Mesenteric fat pad (tissue), 1 donor: Measurements from ENCODE around the gene NKX1-2. TPM values are rescaled to one million over a fixed set of nuclear protein-coding genes. Genes with fewer than 3 reads are reported as not detected.
A peak's percentile ranks its signal among the peaks of the same experiment; 100 is the strongest.
"Not testable (repeated sequence)": the region's sequence is repeated elsewhere in the genome, so short reads cannot be mapped to it uniquely, and the experiment has no call there.

Experiments used
- DNase-seq: peaks from one replicate; pipeline ENCODE4 v3.0.0-alpha.2; 2020; ENCODE audit warnings: low spot score
- total RNA-seq: library from RNA; stranded (reverse); fragmentation: NEBNext Ultra II Directional; extraction: Animal tissue kit (Norgen Biotek cat#: 25700); gene quantifications from one replicate; pipeline ENCODE4 v1.2.1, GENCODE V29; 2021
- donor health status: DM: yes; HTN: yes; CAD: no.

The NKX1-2 gene
- total RNA-seq, 1 donor from 2014 or later: not detected

DNA sequence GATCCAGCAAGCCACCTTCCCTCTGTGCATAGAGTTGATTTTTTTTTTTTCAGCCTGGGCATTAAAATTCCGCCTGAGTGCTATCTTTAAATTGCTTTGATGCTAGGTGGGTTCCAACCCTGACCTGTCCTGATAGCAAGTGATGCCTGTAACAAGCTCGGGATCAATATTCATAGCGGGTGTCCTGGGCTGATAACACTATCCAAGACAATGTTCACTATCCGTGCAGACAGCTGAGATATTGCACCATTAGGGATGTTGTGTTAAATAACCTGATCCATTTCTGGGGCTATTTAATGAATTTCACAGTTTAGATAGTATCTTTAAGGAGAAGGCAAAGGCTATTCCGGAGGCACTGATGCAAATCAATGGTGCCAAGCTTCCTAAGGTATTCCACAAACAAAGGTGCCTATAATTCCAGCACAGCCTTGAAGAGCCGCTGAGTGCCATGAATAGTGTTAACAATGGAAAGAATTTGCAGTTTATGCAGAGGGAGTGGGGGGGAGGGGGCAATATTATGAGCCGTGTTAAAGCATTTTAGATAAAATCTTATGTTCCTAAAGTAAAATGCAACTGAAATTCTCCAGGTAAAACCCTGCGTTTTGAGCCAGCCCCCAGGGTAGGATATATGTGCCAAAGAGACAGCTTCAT lies 4.2 kb upstream of the NKX1-2 start:
- no peak for DNase-seq

DNA sequence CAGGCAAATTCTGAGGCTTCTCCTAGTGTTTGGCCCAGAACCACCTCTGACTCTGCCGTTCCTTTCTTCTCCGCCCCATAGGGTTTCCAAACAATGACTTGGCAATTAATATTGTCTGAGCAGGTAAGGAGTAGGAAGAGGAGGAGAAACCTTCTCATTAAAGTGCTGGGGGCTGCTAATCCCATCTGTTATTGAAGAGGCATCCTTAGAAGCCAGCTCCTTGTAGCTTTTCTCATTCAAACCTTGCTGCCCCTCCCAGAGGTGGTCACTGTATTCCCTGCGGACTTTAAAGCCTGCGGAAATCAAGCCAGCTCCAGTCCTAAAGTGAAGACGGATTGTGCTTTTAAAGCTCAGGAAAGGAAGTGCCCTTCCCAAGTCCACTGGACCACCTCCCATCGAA lies 1.4 kb upstream of the NKX1-2 start:
- DNase-seq: no peak

DNA sequence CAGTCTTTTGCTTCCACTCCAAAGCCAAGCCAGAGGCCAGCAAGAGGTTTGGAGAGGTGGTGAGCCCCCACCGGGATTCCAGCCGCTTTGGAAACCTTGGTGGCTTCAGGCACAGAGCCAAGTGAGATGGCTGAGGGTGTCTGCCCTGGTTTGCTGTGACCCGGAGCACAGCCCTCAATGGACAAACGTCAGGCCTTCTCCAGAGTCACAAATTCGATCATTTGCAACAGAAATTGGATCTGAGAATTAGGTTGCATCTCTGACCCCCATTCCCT lies 885 bp upstream of the NKX1-2 start:
- DNase-seq: no peak

DNA sequence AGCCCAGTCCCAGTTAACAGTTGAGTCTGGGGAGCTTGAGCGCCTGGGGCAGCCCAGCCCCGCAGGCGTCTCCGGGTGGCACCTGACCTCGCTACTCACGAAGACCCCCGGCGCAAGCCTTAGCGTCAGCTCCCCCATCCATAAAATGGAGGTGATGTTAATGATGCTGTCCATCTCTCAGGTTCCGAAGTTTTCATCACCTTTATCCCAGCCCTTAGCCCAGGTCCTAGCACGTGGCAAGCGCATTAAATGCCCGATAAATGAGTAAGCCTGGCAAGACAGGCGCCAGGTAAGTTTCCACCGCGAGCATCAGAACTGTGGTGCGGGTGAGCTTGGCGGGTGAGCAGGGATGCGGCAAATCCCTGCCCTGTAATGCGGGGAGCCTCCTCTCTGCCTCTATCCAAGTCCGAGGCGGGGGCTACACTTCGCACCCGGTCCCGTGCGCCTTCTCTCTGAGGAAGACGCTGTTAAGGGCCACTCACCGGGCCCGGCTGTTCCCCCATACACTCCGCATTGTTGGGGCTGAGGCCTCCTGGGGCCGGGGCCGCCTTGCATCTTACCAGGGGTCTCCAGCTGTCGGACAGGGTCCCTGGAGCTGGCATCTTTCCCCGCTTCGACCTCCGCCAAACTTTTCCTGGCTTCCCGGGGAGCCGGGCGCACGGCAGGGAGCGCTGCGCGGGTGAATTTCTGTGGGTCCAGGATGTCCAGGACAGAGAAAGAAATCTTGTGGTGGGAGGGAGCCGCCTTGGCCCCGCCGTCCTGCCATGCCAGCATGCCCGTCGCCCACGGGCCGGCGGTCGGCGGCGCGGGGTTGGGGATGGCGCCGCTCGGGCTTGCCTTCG lies 444 bp downstream of the NKX1-2 start:
- no peak for DNase-seq

DNA sequence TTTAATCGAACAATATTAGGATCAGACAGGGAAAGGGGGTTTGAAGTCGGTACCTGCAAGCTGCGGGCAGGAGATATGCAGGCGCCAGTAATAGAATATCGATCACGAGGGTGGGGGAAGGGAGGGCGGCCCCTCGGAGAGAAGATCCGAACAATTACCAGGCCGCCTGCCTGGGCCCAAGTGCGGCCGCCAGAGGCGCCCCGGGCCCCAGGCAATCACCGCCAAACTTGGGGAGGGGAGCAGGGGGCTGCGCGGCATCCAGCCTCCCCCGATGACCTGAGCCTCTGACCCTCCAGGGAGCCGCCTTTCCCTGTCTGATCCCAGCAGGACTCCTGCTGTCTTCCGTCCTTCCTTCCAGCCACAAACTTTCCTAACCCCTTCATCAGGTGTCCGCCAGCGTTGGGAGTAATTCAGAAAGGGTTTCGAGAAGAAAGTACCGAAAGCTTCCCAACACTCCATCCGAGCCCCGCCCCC lies 1.1 kb downstream of the NKX1-2 start:
- no peak for DNase-seq

GRCh38 chr10:124447751-124448466 lies 1.9 kb downstream of the NKX1-2 start:
- DNase-seq: no peak

DNA sequence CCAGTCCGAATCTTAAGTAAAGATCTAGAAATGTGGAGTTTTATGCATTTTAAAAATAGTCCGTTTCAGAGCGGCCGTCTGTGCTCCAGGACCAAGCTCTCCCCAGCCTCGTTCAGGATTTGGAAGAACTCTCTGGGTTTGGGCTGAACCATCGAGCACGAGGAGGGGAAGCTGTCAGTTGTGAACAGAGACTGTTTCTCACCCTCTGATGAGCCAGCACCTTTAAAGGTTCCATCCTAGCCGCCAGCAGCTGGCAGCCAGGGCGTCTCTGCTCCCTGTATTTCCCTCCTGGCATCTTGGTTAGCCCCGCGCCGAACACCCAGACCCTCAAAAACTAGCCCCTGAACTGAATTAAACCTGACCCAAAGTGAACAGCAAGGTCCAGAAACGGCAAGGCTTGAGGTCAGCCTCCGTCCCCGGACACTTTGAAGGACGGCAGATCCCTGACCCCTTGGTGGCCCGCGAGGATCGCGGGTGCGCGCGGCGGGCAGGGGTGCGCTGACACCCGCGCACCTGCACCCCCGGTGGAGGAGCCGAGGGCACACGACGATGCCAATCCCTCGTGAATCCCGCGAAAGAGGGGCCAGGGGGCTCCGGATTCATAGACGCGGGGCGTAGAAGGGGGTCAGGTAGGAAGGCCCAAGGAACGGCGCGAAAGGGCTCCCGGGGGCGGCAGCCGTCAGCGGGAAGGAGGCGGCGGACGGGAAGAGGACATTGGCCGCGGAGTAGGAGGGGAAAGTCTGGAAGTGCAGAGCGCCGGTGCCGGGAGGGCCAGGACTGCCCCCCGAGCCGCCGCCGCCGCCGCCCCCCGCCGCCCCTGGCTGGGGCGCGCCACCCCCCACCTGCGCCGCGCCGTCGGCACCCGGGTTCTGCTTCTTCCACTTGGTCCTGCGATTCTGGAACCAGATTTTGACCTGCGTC lies 2.7 kb downstream of the NKX1-2 start:
- DNase-seq: no peak

GRCh38 chr10:124441694-124442093 lies 8.1 kb downstream of the NKX1-2 start:
- DNase-seq: not testable (repeated sequence)

GRCh38 chr10:124436191-124436638 lies 13.6 kb downstream of the NKX1-2 start:
- no peak for DNase-seq

GRCh38 chr10:124435683-124436082 lies 14.2 kb downstream of the NKX1-2 start:
- DNase-seq: not testable (repeated sequence)

DNA sequence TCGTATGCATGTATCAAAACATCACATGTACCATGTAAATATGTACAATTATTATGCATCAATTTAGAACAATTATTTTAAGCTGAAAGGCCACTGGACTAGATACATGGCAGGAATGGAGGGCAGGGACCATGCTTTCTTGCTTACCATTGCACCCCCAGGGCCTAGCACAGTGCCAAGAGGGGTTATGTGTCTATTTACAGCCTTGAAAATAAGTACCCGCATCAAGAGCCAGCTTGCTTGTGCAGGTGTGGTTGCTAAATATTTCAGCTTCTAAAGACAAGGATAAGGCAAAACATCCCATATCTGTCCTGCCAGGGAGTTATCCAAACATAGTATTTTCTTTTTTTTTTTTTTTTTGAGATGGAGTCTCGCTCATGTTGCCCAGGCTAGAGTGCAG lies 16.4 kb downstream of the NKX1-2 start:
- no peak for DNase-seq

DNA sequence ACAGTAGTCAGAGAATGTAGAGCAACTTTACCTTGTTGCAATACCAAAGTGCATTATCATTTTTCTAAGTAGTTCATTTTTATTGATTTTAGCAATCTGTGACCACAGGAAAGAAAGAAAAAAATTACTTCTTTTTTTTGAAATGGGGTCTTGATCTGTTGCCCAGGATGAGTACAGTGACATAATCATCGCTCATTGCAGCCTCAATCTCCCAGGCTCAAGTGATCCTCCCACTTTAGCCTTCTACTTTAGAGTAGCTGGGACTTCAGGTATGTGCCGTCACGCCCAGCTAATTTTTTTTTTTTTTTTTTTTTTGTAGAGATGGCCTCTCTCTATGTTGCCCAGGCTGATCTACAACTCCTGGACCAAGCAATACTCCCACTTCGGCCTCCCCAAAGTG lies 19.8 kb downstream of the NKX1-2 start:
- DNase-seq: no peak

DNA sequence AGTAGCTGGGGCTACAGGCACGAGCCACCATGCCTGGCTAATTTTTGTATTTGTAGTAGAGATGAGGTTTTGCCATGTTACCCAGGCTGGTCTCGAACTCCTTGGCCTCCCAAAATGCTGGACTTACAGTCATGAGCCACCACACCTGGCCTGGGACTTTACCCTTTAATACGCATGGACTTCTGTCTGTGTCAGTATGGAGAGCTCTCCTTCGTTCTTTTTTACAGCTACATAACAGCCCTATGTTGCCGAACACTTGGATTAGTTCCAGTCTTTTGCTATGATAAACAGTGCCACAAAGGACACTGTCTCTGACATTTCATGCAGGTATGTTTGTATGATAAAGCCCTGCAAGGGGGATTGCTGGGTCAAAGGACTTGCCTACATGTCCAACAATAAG lies 20.3 kb downstream of the NKX1-2 start:
- no peak for DNase-seq

DNA sequence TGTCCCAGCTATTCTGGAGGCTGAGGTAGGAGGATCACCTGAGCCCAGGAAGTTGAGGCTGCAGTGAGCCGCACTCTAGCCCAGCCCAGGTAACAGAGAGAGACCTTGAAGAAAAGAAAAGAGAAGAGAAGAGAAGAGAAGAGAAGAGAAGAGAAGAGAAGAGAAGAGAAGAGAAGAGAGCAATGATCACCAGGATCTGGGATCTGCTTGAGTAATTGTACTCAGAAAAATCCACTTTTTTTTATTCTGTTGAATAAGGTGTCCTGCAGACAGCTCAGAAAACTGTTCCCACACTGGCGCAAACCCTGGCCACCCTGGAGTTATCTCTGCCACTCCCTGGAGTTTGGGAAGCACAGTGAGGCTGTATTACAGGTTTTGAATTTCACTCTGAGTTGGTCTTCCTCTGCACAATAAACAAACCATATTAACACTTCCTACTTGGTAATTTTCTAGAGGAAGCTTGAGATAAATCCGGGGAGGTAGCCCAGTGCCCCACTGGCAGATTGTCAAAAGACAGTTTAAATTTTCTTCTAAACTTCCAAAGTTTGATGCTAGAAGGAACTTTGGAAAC lies 21.5 kb downstream of the NKX1-2 start:
- DNase-seq: no peak

GRCh38 chr10:124425227-124425962 lies 24.4 kb downstream of the NKX1-2 start:
- no peak for DNase-seq

DNA sequence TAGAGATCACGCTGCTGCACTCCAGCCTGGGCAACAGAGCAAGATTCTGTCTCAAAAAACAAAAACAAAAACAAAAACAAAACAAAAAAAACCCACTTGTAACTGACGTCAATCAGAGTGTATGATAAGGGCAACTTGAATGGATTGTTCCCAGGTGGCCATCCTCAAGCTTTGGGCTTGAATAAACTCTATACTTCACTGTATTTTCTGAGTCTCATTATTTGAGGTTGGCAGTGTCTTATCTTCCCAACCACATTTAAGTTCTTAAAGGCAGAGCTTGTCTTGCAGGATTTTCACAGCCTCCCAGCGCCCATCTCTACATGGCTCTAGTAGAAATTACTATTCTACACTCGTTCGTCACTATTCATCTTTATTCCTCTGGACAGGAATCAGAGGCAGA lies 26.0 kb downstream of the NKX1-2 start:
- no peak for DNase-seq

- DNase-seq: no peak
Measured at GRCh38 chr10:124422742-124423141, 27.1 kb downstream of the NKX1-2 start.

GRCh38 chr10:124420254-124420653 lies 29.6 kb downstream of the NKX1-2 start:
- DNase-seq: no peak

GRCh38 chr10:124419635-124420034 lies 30.2 kb downstream of the NKX1-2 start:
- DNase-seq: peak; percentile 62
